ENCODE results near the gene CLTA.

- TF ChIP-seq CTCF (IDR thresholded peaks at IDR 0.05) (no peak), EZH2 (IDR thresholded peaks at IDR 0.05) (no peak)
Observed at GRCh38 chr9:36147441-36148175, 43.1 kb upstream of the CLTA start.
